Stimulated activated CD4-positive, alpha-beta T cell treated with anti-CD3 and anti-CD28 coated beads, Interleukin-4, amount 100 ng/mL, for 48 hours (primary cell): ENCODE results near the gene ANKDD1A.

Experiments
- DNase-seq, 2 donors: peaks; one replicate each; pipeline ENCODE4 v3.0.0-alpha.2; 2020; ENCODE audit warnings: low read depth in 2 of 2

The ANKDD1A gene

DNA sequence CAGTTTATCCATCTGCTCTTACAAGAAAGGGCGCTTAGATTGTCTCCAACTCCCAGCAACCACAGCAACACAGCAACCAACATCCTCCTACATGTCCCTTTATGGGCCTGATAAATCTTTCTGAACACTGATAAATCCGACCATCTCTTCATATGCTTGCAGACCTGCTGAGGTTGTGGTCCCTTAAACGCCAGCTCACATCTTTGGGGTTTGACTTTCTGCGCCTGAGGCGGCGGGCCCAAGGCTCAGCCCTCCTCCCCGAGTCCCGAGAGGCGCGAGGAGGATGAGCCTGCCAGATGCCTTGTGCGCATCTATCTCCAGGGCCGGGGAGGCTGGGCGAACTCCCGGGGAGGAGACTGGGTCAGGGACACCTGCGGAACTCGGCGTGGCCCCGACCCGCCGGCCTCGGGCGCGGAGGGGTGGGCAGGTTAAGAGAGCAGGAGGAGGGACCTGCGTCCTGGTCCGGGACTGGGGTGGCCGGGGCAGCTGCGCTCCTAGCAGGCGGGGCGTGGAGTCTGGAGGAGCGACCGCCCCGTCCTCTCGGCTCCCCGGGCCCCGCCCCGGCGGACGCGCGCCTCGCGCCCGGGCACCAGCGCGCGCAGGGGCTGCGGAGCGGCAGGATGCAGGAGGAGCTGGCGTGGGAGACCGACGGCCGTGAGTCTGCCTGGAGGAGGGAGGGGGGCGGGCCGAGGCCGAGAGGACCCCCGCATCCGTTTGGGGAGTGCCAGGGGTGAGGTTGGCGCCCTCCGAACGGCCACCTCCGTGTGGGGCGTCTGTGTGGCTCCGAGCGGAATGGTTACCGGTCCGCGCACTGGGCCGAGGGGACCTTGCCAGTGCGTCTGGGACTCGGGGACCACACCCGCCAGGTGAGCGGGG is at the start of gene ANKDD1A:
Gene ANKDD1A, plus strand, starts transcription at position 592 of the 876 bp plus-strand sequence. Its CDS starts 29 bp downstream, at position 621.
- DNase-seq: peak; percentile 47

DNA sequence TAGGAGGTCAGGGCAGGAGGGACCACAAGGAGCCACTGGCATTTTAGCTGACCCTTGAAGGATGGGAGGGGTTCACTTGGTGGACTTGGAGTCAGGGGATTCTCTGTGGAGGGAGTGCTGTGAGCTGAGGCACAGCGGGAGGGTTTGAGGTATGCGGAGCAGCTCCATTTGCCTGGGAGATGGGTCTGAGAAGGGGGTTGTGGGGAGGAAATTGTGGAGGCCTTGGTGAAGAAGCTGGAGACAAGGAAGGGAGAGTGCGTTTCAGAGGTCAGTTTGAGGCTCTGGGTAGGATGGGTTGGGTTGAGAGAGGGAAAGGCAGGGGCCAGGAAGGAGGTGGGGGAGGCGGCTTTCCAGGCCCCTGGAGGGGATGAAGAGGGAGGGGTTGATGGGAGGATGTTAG is 49.7 kb upstream of the ANKDD1A start:
- DNase-seq: no peak

DNA sequence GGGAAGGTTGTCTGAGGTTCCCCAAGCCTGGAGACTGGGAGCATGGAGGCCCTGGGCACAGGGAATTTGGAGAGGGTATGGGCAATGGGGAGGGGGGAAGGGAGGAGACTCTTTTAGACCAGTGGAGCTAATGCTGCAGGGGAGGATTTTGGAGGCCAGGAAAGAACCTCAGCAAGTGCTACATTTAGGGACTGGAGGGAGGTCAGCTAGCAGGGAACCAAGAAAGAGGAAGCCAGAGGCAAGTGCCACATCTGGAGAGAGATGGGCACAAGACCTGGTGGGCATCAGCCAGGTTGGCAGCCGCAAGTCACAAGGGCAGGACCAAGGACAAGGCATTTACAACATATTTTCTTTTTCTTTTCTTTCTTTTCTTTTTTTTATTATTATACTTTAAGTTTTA is 49.3 kb upstream of the ANKDD1A start:
- DNase-seq: no peak

DNA sequence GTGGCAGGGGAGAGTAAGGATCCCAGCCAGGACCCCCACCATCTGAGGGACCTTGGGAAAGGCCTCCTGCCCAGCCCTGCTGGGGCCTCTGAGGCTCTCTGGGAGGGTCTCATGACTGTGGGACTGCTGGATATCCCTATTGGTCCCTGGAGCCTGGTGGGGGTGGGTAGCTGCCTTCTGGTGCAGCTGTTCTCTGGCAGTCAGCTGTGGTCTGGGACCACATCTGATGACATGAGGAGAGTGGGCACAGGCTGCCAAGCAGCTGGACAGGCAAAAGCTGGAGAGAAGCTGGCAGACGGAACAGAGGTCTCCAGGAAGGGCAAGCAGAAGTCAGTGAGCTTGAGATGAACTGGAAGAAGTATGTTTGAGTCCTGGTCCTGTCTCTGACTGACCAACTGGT is 47.6 kb upstream of the ANKDD1A start:
- DNase-seq: no peak

DNA sequence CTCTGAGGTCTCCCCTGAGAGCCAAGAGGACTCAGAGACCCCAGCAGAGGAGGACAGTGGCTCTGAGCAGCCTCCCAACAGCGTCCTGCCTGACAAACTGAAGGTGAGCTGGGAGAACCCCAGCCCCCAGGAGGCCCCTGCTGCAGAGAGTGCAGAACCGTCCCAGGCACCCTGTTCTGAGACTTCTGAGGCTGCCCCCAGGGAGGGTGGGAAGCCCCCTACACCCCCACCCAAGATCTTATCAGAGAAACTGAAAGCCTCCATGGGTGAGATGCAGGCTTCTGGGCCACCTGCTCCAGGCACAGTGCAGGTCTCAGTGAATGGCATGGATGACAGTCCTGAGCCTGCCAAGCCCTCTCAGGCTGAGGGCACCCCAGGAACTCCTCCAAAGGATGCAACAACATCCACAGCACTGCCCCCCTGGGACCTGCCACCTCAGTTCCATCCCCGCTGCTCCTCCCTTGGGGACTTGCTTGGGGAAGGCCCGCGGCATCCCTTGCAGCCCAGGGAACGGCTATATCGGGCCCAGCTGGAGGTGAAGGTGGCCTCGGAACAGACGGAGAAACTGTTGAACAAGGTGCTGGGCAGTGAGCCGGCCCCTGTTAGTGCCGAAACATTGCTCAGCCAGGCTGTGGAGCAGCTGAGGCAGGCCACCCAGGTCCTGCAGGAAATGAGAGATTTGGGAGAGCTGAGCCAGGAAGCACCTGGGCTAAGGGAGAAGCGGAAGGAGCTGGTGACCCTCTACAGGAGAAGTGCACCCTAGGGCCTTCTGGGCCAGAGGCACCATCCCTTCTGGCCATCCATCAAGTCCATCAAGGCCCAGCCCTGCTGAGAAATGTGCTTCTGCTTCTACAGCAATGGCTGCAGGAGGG is 46.3 kb upstream of the ANKDD1A start:
- no peak for DNase-seq

DNA sequence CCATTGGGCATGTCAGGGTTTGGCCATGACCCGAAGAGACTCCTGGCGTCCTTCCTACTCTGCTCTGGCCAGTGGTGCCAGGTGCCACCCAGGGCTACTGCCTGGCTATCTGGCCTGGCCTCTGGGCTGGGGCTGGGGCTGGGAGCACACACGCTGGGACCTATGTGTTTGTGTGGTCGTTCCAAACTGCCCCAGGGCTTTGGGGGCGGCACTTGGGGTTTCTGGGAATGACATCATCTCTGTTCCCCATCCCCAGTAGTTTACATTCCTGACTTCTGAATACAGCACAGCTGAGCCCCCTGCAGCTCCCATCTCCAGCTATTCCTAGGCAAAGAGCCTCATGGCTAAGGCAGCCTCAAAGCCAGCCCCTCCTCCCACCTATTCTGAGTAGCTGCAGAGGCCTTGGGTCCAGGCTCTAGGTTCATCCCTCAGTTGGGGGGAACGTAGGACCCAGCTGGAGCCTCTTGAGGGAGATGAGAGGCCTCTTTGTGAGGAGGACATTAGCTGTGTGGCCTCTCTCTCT is 45.6 kb upstream of the ANKDD1A start:
- no peak for DNase-seq

DNA sequence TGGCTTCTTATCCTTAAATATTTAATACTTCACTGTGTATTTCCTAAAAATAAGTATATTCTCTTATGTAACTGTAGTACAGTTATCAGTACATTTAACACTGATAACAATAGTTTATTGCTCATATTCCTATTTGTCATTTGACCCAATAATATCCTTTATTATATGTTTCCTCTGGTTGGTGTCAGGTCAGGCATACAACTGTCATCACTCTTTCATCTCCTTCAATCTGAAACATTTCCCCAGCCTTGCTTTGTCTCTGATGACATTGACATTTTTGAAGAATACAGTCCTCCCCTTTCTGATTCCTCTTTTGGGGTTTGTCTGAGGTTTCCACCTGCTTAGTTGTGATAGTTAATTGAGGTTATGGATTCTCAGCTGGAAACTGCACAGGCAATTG is 42.2 kb upstream of the ANKDD1A start:
- no peak for DNase-seq

DNA sequence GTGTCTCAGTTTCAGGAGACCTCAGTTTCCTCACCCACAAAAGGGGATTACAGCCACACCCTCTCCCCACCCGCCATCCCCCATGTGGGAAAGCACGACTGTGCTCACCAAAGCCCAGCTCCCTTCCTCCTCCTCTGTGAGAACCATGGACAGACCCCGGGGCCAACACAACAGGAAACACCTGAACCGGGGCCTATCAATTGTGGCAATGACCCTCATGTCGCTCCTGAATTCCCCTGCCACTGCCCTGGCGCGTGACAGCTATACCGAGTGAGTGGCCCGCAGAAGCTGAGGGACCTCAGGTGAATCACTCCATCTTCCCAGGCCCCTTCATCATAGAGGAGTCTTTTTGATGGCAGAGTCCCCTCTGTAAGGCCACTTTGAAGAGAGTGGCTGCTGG is 41.3 kb upstream of the ANKDD1A start:
- DNase-seq: no peak

DNA sequence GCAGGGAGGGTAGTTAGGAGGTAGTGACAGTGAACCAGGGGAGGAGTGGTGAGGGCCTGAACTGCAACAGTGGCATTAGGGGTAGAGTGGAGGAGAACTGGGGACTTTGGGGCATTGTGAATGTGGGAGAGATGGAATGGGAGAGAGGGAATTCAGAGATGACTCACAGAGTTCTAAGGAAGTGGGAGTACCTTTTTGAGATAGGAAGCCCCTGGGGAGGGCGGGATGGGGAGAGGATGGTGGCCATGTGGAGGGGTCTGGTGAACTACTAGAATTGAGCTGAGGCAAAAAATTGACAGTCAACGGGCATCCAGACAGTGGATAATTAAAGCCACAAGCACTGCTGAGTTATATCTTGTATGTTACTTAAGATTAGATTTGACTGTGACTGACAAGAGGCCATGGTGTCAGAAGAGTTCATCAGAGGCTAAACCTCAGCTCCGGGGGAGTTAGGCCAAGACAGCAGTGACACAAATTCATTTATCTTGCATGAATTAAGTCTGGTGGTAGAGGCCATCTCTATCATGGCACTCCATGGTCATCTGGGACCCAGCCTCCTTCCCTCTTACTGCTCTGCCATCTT is 36.0 kb upstream of the ANKDD1A start:
- DNase-seq: no peak

DNA sequence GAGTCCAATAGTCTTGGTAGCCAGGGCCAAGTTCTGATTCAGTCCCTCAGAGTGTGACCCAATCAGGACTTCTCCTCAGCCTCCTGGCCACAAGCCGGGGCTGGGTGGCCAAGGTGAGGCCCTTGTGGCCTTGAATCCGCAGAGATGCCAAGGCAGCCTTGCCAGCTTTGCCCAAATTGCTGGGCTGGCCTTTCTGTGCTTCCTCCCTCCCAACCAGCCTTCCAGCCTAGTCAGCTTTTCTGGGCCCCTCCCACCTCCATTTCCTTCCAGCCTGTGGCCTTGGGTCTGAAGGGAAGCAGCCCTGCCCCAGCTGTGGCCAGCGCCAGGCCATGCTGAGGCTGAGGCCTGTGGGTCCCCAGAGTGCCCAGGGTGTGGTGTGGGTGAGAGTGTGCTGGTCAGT is 34.3 kb upstream of the ANKDD1A start:
- no peak for DNase-seq

DNA sequence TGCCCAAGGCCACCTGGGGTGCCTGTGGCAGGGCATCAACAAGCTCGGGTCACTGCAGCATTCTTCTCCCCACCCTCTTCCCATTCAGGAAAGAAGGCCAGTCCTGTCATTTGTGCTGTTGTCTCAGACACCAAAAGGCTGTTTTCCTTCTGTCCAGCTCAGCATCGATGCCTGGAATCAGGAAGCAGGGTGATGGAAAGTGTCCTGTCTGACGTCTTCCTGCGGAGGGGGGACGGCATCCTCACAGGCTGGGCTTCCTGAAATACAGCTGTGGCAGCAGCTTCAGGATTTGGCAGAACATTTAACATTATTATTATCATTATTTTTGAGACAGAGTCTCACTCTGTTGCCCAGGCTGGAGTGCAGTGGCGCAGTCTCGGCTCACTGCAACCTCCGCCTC is 33.0 kb upstream of the ANKDD1A start:
- DNase-seq: no peak

DNA sequence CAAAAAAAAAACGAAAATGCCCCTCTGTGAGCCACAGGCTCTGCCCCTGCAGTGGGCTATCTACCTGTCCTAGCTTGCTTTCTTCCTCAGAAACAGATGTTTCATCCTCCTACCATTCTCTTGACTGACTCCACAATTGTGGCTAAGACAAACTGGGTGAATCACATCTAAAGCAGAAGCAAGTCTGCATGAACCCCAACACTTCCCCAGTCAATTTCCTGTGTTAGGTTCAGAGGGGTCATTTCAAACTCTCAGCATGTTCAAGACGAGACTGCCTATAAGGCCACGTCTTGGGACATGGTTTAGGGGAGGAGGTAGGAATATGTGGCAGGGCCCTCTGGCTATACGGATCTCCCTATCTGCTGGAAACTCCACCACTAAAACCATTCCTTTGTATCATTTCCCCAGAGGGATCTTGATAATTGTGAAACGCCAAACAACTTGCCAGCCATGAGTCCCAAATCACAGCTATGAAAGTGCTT is 28.6 kb upstream of the ANKDD1A start:
- DNase-seq: no peak

DNA sequence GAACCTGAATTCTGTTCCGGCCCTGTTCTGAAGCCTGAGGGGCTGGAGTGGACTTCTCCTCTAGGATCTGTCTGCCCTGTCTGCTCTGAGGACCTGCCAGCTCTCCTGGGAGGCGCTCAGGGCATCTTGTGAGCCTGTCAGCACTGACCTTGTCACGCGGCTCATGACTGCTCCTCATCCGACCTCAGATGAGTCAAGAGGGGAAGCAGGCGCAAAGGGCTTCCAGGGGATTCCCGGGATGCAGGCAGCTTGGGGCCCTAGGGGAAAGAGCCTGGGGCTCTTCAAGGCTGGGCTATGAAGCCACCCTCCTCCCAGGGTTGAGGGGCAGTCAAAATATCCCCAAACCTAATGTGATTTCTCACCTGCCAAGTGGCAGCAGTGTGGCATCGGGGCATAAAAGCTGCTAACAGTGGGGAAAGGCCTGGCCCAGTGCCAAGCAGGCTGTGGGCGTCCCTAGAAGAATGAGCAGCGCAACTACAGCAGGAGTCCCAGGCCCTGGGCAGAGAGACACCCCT is 27.6 kb upstream of the ANKDD1A start:
- DNase-seq: peak; percentile 73 to 78

DNA sequence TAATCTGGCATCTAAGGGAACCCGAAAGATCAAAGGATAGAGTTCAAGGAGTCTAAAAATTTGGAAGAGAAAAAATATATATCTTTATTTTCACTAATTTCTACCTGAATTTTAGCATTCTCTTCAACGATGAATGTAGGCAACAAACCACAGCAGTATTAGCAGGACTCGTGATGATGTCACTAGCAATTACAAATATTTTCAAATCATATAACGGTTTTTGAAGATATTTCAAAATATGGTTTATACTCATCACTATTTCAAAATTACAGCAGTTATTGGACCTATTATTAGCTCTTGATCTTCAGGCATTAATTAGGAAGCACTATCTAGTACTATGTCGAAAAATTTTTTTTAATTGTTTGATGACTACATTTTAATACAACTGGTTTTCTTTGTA is 27.0 kb upstream of the ANKDD1A start:
- no peak for DNase-seq

DNA sequence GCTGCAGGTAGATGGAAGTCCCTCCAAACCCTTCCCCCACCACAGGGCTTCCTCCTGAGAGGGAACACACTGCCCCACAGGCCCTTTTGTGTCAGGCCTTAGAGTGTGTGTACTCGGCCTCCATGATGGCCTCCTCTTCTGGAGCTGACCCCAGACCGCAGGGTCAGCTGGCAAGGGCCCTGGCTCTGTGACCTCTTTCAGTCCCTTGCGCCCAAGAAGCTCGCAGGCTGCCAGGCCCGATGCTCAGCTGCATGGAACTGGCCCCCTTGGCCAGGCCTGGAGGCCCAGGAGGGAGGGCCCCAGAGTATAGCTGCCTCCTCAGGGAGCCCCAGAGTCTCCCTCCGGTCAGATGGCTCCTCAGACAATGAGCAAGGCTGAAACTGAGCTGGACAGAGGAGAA is 23.4 kb upstream of the ANKDD1A start:
- no peak for DNase-seq

DNA sequence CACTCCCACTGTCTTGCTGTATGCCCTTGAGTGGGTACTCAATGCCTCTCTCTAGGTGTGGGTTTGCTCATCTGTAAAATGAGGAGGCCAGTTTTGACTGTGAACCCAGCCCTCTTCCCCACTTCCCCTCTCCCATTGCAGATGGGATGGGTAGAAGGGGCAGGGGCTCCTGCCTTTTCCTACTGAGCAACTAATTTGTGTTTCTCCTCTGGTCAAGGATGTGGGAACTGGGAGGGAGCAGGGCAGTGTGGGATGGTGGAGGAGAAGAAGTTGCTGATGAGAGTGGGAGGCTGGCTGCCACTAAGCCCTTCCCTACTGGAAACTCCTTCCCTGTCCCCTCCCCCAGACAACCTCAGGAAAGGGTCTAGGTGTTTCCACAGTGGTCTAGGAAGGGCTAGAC is 20.1 kb upstream of the ANKDD1A start:
- DNase-seq: no peak

DNA sequence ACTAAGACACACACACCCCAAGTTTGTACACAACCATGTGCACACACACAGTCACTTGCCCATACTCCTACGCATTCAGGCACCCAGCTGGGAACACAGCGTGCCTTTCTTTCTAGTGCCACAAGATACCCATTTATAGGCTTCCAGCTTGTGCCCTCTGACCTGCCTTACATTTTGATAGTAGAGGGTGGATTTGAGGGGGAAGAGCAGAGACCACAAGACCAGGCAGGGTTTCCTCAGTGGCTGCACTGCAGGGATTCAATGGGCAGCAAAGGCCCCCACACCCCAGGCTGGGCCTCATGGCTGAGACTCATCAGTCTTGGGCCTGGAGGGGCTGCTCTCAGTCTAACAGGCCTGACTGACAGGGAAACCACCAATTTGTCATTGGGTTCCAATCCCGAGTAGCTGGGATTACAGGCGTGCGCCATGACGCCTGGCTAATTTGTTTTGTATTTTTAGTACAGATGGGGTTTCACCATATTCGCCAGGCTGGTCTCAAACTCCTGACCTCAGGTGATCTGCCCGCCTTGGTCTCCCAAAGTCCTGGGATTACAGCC is 18.8 kb upstream of the ANKDD1A start:
- DNase-seq: no peak

DNA sequence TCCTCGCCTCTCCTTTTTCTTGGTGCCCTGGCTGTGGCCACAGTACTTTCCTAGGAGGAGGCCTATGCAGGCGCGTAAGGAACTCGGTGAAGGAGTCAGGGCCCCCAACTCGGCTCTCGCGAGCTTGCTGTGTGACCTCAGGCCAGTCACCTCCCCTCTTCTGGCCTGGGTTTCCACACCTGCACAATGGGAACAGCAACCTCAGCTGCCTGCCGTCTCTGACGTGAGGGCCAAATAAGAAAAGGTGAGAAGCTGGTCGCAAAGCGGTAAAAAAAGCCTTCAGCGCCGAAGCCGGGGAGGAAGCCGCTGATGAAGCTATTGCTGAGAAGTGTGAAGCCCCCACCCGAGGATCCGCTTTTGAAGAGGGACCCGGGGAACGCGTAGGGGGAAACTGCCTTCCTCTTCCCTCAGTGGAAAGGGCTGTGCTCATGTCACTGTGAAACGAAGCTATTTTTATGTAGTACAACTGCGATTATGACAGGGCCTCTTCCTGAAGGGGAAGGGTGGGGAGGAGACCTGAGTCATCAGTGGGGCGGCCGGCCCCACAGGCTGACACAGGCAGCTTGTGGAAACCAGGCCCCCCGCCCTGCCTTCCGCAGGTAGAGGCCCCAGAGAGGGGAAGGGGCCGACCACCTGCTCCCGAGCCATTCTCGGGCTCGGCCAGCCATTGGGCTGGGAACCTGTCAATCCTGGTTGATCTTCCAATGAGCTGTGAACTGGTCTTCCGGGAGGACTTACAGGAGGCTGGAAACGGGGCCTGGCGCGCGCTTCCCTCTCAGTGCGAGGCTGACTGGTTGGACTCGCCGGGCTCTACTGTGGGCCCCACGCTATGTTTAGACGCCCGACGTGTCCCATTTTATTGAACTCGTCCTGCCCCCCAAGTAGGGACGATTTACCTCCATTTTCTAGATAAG is 18.0 kb upstream of the ANKDD1A start:
- DNase-seq: peak; percentile 94 to 98

DNA sequence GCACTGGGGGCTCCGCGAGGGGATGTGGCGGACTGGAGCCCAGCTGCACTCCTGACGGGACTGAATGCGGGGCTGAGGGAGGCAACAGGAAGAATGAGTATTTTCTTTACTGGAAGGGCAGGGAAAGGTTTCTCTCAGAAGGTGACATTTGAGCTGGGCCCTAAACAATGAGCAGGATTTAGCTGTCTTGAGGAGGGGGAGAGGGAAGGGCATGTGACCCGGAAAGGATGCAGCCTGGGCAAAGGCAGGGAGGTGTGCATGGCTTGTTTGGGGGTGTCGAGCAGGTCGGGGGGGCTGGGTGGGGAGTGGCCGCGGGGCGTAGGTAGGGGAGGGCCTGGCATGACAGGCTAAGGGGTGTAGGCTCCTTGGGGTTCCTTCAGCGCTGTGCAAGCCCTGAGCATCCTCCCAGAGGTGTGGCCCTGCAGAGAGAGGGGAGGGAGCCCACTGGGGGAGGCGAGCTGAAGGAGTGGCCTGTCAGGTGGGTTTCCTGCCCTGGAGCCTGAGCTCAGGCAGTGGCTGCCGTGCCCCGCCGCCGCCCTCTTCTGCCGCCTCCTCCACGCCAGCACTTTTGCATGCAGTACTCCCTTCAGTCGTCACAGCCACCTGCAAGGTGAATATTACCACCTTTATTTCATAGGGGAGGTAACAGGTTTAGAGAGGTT is 17.2 kb upstream of the ANKDD1A start:
- DNase-seq: peak; percentile 56 to 58
